ENCODE results near the gene ABCB6.
"Not testable (repeated sequence)": the region's sequence is repeated elsewhere in the genome, so short reads cannot be mapped to it uniquely, and the experiment has no call there.

ABCB6 gene

GRCh38 chr2:219204425-219205164 lies 14.2 kb downstream of the ABCB6 start:
- CTCF ChIA-PET: no interaction called here
- no peak overlapping the region for H3K27ac ChIP-seq (ENCODE audit: extremely low read depth, low read depth, low read length)
- peaks cover 8% of the 10 kb centered on the region for H3K4me1 ChIP-seq (ENCODE audit: control insufficient read depth, insufficient read depth, low read length)
- 0 out of 2 replicates have a peak, but pooled peaks have one; percentile 51 for TF ChIP-seq ZNF776 (tag by site-specific recombination; IDR thresholded peaks at IDR 0.05; ENCODE audit: borderline replicate concordance)
- no peak for TF ChIP-seq ZNF174 (tag by site-specific recombination; IDR thresholded peaks at IDR 0.05)
- no peak for TF ChIP-seq PATZ1 (tag by site-specific recombination; IDR thresholded peaks at IDR 0.05)
- TF ChIP-seq SETDB1 (IDR thresholded peaks at IDR 0.05; ENCODE audit: insufficient read length, low read length): peak; percentile 17
- TF ChIP-seq ZNF521 (tag by site-specific recombination; IDR thresholded peaks at IDR 0.05): no peak
- no peak overlapping the region for H3K4me3 ChIP-seq (ENCODE audit: low read depth, low read length)
- POLR2A ChIA-PET: no interaction called here
- no peaks in the 10 kb centered on the region for H3K9me3 ChIP-seq (ENCODE audit: control insufficient read depth, insufficient read depth, low read depth, low read length)
- H3K36me3 ChIP-seq (ENCODE audit: control insufficient read depth in 2 of 2, insufficient read depth in 1 of 2, low read length in 2 of 2): peaks cover 0 to 23% of the 10 kb centered on the region in 2 experiments; a peak in 1 of 3 replicates

GRCh38 chr2:219201331-219201730 lies 17.4 kb downstream of the ABCB6 start:
- H3K36me3 ChIP-seq (ENCODE audit: control insufficient read depth in 2 of 2, insufficient read depth in 1 of 2, low read length in 2 of 2); CTCF ChIA-PET: not testable (repeated sequence)

GRCh38 chr2:219200502-219201326 lies 18.0 kb downstream of the ABCB6 start:
- H3K4me1 ChIP-seq (ENCODE audit: control insufficient read depth, insufficient read depth, low read length); H3K4me3 ChIP-seq (ENCODE audit: low read depth, low read length); H3K9me3 ChIP-seq (ENCODE audit: control insufficient read depth, insufficient read depth, low read depth, low read length); CTCF ChIA-PET; H3K27ac ChIP-seq (ENCODE audit: extremely low read depth, low read depth, low read length); H3K36me3 ChIP-seq (ENCODE audit: control insufficient read depth in 2 of 2, insufficient read depth in 1 of 2, low read length in 2 of 2): not testable (repeated sequence)
- POLR2A ChIA-PET: interaction anchor here (1.3 kb wide), 1 partner anchor 24 kb away, joined by 4 read pairs; the partner anchor contains the start of gene CNPPD1
- TF ChIP-seq ZIC2 (tag by site-specific recombination; IDR thresholded peaks at IDR 0.05): peak; percentile 71
- peak; percentile 62 for TF ChIP-seq ZNF18 (tag by site-specific recombination; IDR thresholded peaks at IDR 0.05)
- TF ChIP-seq SP2 (tag by site-specific recombination; IDR thresholded peaks at IDR 0.05): peak; percentile 40
- peak; percentile 25; the same call in 1 of the 2 replicates for TF ChIP-seq ZNF600 (tag by site-specific recombination; IDR thresholded peaks at IDR 0.05)
- 0 out of 2 replicates have a peak, but pooled peaks have one; percentile 24 for TF ChIP-seq HIC1 (tag by site-specific recombination; IDR thresholded peaks at IDR 0.05)
- peak; percentile 54; the same call in 1 of the 2 replicates for TF ChIP-seq ZNF449 (tag by site-specific recombination; IDR thresholded peaks at IDR 0.05)
- 0 out of 2 replicates have a peak, but pooled peaks have one; percentile 19 for TF ChIP-seq ZNF692 (tag by site-specific recombination; IDR thresholded peaks at IDR 0.05)
- peak; percentile 45; the same call in 1 of the 2 replicates for TF ChIP-seq ZBTB44 (tag by site-specific recombination; IDR thresholded peaks at IDR 0.05)
- peak; percentile 56; the same call in 1 of the 2 replicates for TF ChIP-seq ZFP37 (tag by site-specific recombination; IDR thresholded peaks at IDR 0.05)
- peak; percentile 53 for TF ChIP-seq SP7 (tag by site-specific recombination; IDR thresholded peaks at IDR 0.05)
- peak; percentile 94 for TF ChIP-seq FEZF1 (tag by site-specific recombination; IDR thresholded peaks at IDR 0.05)
- TF ChIP-seq ZNF561 (tag by site-specific recombination; IDR thresholded peaks at IDR 0.05; ENCODE audit: borderline replicate concordance): peak; percentile 79; the same call in 1 of the 2 replicates

More at GRCh38 chr2:219201331-219201730, 17.4 kb downstream of the ABCB6 start:
- H3K4me1 ChIP-seq (ENCODE audit: control insufficient read depth, insufficient read depth, low read length); H3K9me3 ChIP-seq (ENCODE audit: control insufficient read depth, insufficient read depth, low read depth, low read length); H3K27ac ChIP-seq (ENCODE audit: extremely low read depth, low read depth, low read length); POLR2A ChIA-PET; H3K4me3 ChIP-seq (ENCODE audit: low read depth, low read length): not testable (repeated sequence)
